GM08714 (cell line): Measurements from ENCODE around the gene TMEM53.

Source experiments
- H3K4me3 ChIP-seq: fragments of 200-500 bp; sonication (Bioruptor generic); 2 replicates; pipeline ENCODE4 v1.5.1; 2014; ENCODE audit warnings: mild to moderate bottlenecking, low read length, inconsistent platforms
- ZNF274 ChIP-seq: IDR thresholded peaks from 2 replicates; pipeline ENCODE4 v1.6.1; 2012; ENCODE audit warnings: mild to moderate bottlenecking, low read depth, low read length

The TMEM53 gene

DNA sequence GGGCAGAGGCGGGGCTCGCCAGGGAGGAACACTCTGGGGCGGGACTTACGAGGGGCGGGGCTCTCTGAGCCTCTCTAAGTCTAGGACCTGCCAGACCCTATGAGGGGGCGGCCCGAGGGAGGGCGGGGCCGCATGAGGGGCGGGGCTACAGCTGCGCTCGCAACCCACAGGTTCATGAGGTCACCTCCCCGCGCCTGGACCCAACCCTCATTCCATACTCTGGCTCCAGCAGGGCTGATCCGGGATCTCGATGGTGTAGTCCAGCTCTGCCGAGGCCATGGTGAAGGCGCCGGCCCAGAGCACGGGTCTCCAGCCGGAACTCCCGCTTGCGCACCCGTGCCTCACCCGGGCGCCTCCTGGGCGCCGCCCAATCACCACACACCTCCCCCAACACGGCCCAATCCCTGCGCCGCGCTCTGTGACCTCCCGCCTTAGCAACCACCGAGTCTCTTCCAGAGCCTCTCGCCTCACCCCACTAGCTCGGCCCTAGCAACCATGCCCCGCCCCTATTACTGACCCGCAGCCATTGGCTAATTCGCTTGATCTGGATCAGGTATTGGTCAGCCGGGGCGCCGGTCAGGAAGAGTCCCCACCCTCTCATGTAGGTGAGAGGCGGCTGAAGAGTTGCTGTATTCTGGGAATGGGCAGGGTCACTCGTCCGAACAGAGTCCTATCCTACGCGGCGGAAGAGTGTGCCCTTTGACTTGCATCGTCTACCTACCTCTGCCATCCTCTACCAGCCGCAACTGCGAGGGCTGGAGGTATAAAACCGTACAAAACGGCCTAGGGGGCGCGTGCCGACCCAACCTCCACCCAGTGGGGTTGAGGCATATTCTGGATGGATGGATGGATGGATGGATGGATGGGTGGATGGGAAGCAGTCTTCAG, at the start of gene TMEM53, which contains the start of gene ARMH1:
TSS of gene TMEM53 (minus strand) at position 369 of the 888 bp plus-strand sequence. CDS start at position 279, 90 bp downstream.
TSS of gene ARMH1 (plus strand) at position 602 of the 888 bp plus-strand sequence. CDS start 14,984 bp downstream, outside the sequence.
- TF ChIP-seq ZNF274, result no peak
- peak within 1 kb of the TSS; percentile 86 for H3K4me3 ChIP-seq

DNA sequence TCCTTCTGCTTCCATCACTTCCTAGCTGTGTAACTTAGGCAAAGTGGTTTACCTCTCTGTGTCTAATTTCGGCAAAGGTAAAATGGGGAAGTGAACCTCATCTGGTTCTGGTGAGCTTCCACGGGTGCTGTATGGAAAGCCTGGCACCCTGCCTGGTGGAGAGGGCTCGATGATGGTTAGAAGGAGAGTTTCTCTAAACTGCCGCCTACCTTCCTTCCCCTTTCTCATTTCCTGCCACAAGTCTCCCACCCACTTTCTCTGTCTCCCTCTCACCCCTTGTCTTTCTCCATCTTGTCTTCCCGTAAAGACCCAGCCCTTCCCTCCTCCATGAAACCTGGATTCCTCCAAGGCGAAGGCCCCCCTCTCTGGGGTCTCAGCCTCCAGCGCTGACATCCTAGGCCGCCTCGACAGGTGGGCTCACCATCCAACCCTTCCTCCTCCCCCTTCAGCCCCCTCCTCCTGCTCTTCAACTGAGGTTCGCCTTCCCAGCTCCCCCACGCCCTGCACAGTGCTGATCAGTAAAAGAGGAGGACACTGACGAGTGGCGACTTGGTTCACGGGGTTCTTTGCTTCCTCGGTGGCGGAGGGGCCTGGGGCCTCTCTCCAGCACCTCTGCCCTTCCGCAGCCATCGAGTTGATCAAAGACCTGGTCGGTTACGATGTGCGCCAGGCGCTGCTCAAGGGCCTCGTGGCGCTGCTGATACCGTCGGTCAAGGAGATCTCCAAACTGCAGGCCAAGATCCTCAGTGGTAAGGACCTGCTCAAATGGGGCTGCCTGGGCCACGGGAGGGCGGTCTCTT, 49.4 kb upstream of the TMEM53 start:
- TF ChIP-seq ZNF274, result no peak
- peak overlapping the region; percentile 35; the same call in 1 of the 2 replicates for H3K4me3 ChIP-seq

DNA sequence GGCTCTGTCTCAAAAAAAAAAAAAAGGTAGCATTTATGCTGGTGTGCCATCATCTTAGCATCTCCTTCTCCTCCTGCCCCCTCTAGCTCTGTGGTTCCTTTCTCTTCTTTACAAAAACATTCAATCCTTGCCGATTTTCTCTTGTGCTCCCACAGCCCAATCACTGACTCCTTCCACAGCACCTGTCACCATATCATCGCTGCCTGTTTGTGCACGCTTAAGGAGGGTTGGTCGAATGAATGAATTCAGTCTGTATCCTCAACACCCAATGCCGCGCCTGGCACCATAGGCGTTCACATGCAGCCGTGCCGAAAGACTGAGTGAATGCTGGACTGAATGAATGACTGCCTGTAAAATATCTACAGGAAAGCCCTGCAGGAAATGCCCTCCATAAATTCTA, 48.8 kb upstream of the TMEM53 start:
- peak overlapping the region; percentile 35; the same call in 1 of the 2 replicates for H3K4me3 ChIP-seq
- no peak for TF ChIP-seq ZNF274

DNA sequence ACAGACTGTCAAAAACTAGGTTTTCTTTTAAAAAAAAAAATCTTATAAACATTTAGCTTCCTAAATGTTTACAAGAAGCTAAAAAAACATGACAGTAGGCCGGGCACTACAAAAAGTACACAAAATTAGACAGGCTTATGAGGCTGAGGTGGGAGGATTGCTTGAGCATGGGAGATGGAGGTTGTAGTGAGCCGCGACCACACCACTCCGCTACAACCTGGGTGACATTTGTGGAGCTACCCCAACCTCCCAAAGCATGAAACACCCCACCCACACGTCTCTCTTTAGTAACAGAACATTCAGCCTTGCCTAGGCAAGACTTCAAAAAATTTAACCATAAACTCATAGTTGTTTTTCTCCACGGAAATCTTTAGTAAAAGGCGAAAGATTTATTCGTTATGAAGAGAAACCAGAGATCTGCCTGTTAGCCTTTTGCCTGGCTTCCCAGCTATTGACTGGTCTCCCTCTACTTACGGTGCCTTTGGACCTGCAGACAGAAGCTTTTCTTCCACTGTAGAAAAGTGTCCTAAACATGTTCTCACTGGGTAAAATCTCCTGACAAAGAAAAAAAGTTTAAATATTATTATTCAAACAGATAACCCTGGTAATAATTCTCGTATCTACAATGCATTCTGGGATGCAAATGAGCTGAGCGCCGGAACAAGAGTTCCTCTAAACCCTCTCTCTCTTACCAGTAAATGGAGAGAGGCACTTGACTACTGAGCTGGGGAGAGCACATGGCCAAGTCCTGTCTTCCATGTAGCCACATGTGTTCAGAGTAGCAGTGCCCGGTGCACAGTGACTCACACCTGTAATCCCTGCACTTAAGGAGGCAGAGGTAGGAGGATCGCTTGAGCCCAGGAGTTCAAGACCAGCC, 47.4 kb upstream of the TMEM53 start:
- H3K4me3 ChIP-seq, result no peak overlapping the region
- TF ChIP-seq ZNF274, result no peak

DNA sequence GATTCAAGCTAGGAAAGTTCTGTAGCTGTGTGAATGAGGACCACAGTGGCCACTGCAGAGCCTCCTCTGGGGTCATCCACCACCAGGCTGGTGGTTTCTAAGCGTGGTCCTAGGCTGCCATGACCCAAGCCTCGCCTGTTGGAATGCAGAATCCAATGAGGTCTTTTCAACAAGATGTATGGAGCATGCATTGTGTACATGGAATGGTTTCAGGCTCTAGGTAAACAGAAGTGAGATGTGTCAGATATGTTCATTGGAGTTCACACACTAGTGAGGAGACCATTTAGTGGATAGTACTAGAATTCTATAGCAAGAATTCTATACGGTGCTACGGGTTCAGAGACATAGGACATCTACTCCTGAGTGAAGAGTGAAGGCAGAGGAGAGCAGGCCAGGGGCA, 46.0 kb upstream of the TMEM53 start:
- no peak overlapping the region for H3K4me3 ChIP-seq
- TF ChIP-seq ZNF274, result no peak

DNA sequence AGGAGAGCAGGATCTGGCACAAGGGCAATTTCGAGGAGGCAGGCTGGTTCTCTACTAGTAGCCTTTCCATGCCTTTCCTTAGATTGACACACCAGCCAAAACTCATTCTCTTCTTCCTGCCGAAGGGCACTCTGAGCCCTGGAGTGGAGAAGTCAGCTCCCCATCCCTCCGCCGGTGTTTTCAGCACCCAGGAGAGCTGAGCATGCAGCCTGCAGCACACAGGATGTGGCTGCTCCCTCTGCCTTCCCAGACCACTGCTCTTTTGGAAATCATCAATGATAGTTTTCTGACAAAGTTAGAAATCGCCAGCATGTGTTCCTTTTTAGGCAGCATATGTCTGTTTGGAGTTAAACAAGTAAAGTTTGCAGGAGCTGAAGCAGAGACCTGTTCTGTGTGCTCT, 45.0 kb upstream of the TMEM53 start:
- H3K4me3 ChIP-seq, result no peak overlapping the region

DNA sequence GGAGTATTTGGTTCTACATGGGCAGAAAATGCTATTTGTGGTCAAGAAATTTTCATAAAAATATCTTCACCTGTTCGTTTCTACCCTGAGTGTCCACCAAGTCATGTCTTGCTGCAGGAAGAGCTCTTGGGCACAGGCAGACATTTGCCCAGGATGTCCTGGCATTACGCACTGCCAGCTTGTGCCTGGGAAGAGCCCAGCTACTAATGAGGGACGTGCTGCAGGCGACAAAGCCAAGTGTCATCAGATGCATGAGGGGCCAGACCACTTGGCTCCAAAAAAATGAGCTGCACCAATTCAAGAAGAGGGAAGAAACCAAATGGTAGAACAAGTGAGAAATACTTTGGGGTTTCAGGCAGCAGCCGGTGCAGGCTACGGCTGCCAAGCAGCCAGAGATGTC, 43.8 kb upstream of the TMEM53 start:
- no peak for TF ChIP-seq ZNF274
- H3K4me3 ChIP-seq, result no peak overlapping the region

More for the DNA sequence above, 45.0 kb upstream of the TMEM53 start:
- no peak for TF ChIP-seq ZNF274

DNA sequence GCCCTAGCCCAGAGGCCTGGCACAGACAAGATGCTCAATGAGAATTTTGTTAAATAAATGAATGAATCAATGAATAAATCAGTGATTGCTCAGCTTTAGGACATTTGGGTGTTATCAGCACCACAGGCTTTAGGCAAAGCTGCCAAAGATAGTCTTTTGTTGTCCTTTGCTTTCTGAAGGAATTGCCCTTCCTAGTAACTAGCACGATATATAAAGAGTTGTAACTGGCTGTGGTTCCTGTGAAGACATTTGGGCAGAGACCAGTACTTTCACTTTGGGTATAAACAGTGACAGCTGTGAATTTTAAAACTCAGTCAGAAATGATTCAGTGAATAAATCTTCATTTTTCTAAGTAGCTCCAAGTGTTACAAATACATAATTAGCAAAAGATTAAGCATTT, 43.4 kb upstream of the TMEM53 start:
- no peak for TF ChIP-seq ZNF274
- no peak overlapping the region for H3K4me3 ChIP-seq

DNA sequence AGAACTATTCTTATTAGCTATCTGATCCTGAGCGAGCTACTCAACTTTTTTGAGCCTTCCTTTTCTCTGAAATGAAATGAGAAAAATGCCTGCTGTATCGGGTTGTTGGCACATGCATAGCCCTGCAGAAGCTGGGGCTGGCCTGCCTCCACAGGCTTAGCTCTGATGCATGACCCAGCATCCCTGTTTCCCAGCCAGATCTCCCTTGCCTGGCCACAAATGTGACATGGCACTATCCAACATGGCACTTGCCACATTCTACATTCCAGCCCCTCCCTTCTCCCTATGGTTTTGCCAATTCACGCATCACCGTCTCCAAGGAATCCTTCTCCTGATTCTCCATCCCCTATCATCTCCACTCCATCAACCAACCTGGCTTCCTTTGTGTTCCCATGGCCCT, 42.9 kb upstream of the TMEM53 start:
- TF ChIP-seq ZNF274, result no peak
- no peak overlapping the region for H3K4me3 ChIP-seq

DNA sequence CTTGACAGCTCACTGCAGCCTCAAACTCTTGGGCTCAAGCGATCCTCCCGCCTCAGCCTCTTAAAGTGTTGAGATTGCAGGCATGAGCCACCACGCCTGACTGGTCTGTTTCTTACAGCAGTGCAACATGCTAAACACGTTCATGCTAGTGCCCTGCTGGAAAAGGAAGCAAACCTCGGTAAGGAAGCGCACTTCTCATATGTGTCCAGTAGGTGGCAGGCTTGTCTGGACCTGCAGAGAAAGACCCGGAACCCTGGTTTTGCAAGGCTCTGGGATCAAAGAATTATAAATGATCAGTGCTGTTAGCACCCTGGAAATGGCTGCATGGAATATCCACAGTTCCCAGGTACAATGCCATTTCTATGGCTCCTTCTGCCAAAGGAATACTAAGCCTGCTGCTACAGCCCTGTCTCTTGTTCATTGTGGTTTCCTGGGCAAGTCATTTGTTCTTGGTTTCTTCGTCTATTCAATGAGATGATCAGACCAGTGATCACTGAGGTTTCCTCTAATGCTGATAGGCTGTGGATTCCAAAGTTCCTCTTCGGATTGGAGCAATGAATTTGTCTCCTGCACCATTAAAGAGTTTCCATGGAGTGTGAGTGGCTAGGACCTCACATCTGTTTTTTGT, 40.8 kb upstream of the TMEM53 start:
- no peak for TF ChIP-seq ZNF274
- no peak overlapping the region for H3K4me3 ChIP-seq

DNA sequence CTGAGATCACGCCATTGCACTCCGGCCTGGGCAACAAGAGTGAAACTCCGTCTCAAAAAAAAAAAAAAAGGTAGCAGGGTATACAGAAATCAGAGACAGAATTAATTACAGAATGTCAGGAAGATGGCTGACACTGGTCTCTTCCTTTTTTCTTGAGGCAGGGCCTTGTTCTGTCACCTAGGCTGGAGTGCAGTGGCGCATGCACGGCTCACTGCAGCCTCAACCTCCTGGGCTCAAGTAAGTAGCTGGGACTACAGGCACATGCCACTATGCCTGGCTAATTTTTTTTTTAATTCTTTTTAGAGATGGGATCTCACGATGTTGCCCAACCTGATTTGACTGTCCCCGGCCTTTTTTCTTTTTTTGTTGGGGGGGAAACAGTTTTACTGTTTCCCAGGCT, 40.3 kb upstream of the TMEM53 start:
- no peak for TF ChIP-seq ZNF274
- H3K4me3 ChIP-seq, result no peak overlapping the region

DNA sequence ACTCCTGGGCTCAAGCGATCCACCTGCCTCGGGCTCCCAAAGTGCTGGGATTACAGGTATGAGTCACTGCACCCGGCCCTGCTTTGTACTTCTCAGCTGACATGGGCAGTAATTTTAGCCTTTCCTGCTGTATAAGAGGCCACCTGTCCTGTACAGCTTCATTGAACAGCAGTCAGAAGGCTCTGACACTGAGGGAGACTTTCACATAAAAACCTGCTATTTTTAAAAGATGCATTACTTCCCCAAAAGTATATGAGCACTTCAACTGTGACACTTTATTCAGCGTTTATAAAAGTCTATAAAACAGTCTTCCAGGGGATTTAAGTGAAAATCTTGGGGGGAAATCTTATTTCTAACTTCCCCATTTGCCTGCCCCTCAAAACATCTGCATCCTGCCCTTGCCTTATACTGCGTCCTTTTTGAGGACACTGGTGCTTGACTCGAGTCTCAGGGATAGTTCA, 39.1 kb upstream of the TMEM53 start:
- no peak overlapping the region; the same call in 1 of the 2 replicates for H3K4me3 ChIP-seq
- no peak for TF ChIP-seq ZNF274
